HepG2 (cell line): ENCODE data around the gene NYNRIN. TPM values are rescaled to one million over a fixed set of nuclear protein-coding genes. Genes with fewer than 3 reads are reported as not detected.
A peak's percentile ranks its signal among the peaks of the same experiment; 100 is the strongest.

Source experiments
- ATAD3A ChIP-seq: sonication (generic); formaldehyde crosslinking; IDR thresholded peaks from 2 replicates; pipeline ENCODE4 v1.4.0; 2020; ENCODE audit warnings: missing genetic modification reagents
- BATF2 ChIP-seq: sonication (generic); formaldehyde crosslinking; IDR thresholded peaks from 2 replicates; pipeline ENCODE4 v1.8.0; 2022; ENCODE audit warnings: mild to moderate bottlenecking, missing genetic modification reagents, moderate library complexity
- DPF2 ChIP-seq: sonication (generic); formaldehyde crosslinking; IDR thresholded peaks from 2 replicates; pipeline ENCODE4 v1.4.0; 2020; ENCODE audit warnings: mild to moderate bottlenecking, low read depth, missing genetic modification reagents, borderline replicate concordance
- MLXIP ChIP-seq: sonication (generic); formaldehyde crosslinking; IDR thresholded peaks from 2 replicates; pipeline ENCODE4 v1.9.0; 2021; ENCODE audit warnings: missing genetic modification reagents, borderline replicate concordance
- MNT ChIP-seq: fragments of 450-650 bp; IDR thresholded peaks from 2 replicates; pipeline ENCODE4 v1.6.1; 2016
- SRF ChIP-seq: IDR thresholded peaks from 2 replicates; pipeline ENCODE4 v1.6.1; 2011; ENCODE audit warnings: mild to moderate bottlenecking, low read depth, low read length, moderate library complexity
- ZFP82 ChIP-seq: sonication (generic); formaldehyde crosslinking; IDR thresholded peaks from 2 replicates; pipeline ENCODE4 v1.5.1; 2020; ENCODE audit warnings: mild to moderate bottlenecking, missing genetic modification reagents, borderline replicate concordance
- ZIK1 ChIP-seq: sonication (generic); formaldehyde crosslinking; IDR thresholded peaks from 2 replicates; pipeline ENCODE4 v1.5.0; 2020; ENCODE audit warnings: mild to moderate bottlenecking, low read depth, missing genetic modification reagents, borderline replicate concordance
- ZNF138 ChIP-seq: sonication (generic); formaldehyde crosslinking; IDR thresholded peaks from 2 replicates; pipeline ENCODE4 v1.5.0; 2020; ENCODE audit warnings: mild to moderate bottlenecking, low read depth, missing genetic modification reagents
- ZNF142 ChIP-seq: sonication (generic); formaldehyde crosslinking; IDR thresholded peaks from 2 replicates; pipeline ENCODE4 v1.4.0; 2020; ENCODE audit warnings: missing genetic modification reagents
- ZNF230 ChIP-seq: sonication (generic); formaldehyde crosslinking; IDR thresholded peaks from 2 replicates; pipeline ENCODE4 v1.4.0; 2020; ENCODE audit warnings: mild to moderate bottlenecking, missing genetic modification reagents
- ZNF292 ChIP-seq: sonication (generic); formaldehyde crosslinking; IDR thresholded peaks from 2 replicates; pipeline ENCODE4 v1.8.1; 2022; ENCODE audit warnings: mild to moderate bottlenecking, low read depth, missing genetic modification reagents, borderline replicate concordance
- ZNF3 ChIP-seq: IDR thresholded peaks from 2 replicates; pipeline ENCODE4 v1.7.0; 2017; ENCODE audit warnings: inconsistent platforms
- ZNF567 ChIP-seq: sonication (generic); formaldehyde crosslinking; IDR thresholded peaks from 2 replicates; pipeline ENCODE4 v1.8.1; 2023; ENCODE audit warnings: mild to moderate bottlenecking, missing genetic modification reagents, borderline replicate concordance
- ZNF703 ChIP-seq: sonication (generic); formaldehyde crosslinking; IDR thresholded peaks from 2 replicates; pipeline ENCODE4 v1.5.1; 2020; ENCODE audit warnings: missing genetic modification reagents, mild to moderate bottlenecking, moderate library complexity, borderline replicate concordance
- ZNF781 ChIP-seq: sonication (generic); formaldehyde crosslinking; IDR thresholded peaks from 2 replicates; pipeline ENCODE4 v1.5.1; 2020; ENCODE audit warnings: borderline replicate concordance, mild to moderate bottlenecking, missing genetic modification reagents; ENCODE audit errors: not compliant biosample characterization
- polyA plus RNA-seq, 8 experiments: library from polyadenylated mRNA; depleted of rRNA in 3 of 8; stranded (reverse) in 7 of 8; unstranded in 1 of 8; fragments of >200 nt; fragmentation: Illumina TruSeq in 4 of 8; extraction: Trizol in 4 of 8; gene quantifications; 2 replicates each; pipeline versions ENCODE4 v1.2.1 to v1.2.3, GENCODE V29; 2011 to 2016; ENCODE audit warnings: low read depth in 4 of 8, missing spikeins in 1 of 8, mixed read lengths in 1 of 8; ENCODE audit not compliant: insufficient read depth in 1 of 8
- total RNA-seq, 5 experiments: library from RNA; depleted of rRNA; stranded (reverse); fragments of >200 nt; fragmentation: Illumina TruSeq; extraction: Trizol; gene quantifications; 2 replicates each; pipeline ENCODE4 v1.2.3, GENCODE V29; 2016; ENCODE audit warnings: low read depth in 1 of 5

The NYNRIN gene
- total and polyA plus RNA-seq, 2 of the 13 experiments (the other 11 are each of a cell fraction or from before 2014, with no cell fraction given), result 0.63 to 1.1 TPM

- TF ChIP-seq MNT (peak; percentile 49; the same call in 1 of the 2 replicates), ZNF138 (no peak), ZNF142 (CRISPR knock-in tag) (no peak), BATF2 (CRISPR knock-in tag) (no peak), ZNF703 (CRISPR knock-in tag) (no peak), ZNF230 (CRISPR knock-in tag) (no peak; the same call in 1 of the 2 replicates), MLXIP (CRISPR knock-in tag) (no peak), ZNF3 (CRISPR knock-in tag) (no peak), ZFP82 (CRISPR knock-in tag) (no peak), DPF2 (0 out of 2 replicates have a peak, but pooled peaks have one; percentile 39), ZNF567 (CRISPR knock-in tag) (0 out of 2 replicates have a peak, but pooled peaks have one; percentile 86), ZNF292 (no peak), ZNF781 (CRISPR knock-in tag) (peak; percentile 29), SRF (no peak), ZIK1 (CRISPR knock-in tag) (peak; percentile 74; the same call in 1 of the 2 replicates), ATAD3A (CRISPR knock-in tag) (0 out of 2 replicates have a peak, but pooled peaks have one; percentile 28)
Measured at GRCh38 chr14:24427537-24428508, 29.0 kb downstream of the NYNRIN start (continued).
